Activated CD4-positive, alpha-beta T cell treated with anti-CD3 and anti-CD28 coated beads, Interleukin-2, amount 10 ng/mL, durations not matched to agents 24 days and 14 days (primary cell): ENCODE data around the gene ZSCAN21. TPM values are rescaled to one million over a fixed set of nuclear protein-coding genes. Genes with fewer than 3 reads are reported as not detected.

ENCODE experiments used
- DNase-seq: peaks from one replicate; pipeline ENCODE4 v3.0.0; 2022
- H3K27ac Mint-ChIP-seq: one replicate; pipeline ENCODE4 v1.8.0; 2022; ENCODE audit warnings: mild to moderate bottlenecking, mixed read lengths
- H3K27me3 Mint-ChIP-seq: one replicate; pipeline ENCODE4 v1.8.0; 2022; ENCODE audit warnings: mixed read lengths
- H3K36me3 Mint-ChIP-seq: one replicate; pipeline ENCODE4 v1.8.0; 2022; ENCODE audit warnings: low read depth, mild to moderate bottlenecking, mixed read lengths
- H3K4me1 Mint-ChIP-seq: one replicate; pipeline ENCODE4 v1.8.0; 2021; ENCODE audit warnings: mixed read lengths
- H3K4me3 Mint-ChIP-seq: one replicate; pipeline ENCODE4 v1.8.0; 2022; ENCODE audit warnings: mild to moderate bottlenecking, moderate library complexity, mixed read lengths
- H3K9me3 Mint-ChIP-seq: one replicate; pipeline ENCODE4 v1.8.0; 2021; ENCODE audit warnings: mixed read lengths
- intact Hi-C: fragments of 100-400 bp; cut with micrococcal nuclease; formaldehyde crosslinking; loops from one replicate; pipeline ENCODE4 v1.15.1; 2023
- total RNA-seq: library from RNA; stranded (reverse); gene quantifications from 2 replicates; pipeline ENCODE4 v1.2.3, GENCODE V29; 2022

ZSCAN21 gene
- total RNA-seq, 1 donor from 2014 or later, result 8.0 TPM

DNA sequence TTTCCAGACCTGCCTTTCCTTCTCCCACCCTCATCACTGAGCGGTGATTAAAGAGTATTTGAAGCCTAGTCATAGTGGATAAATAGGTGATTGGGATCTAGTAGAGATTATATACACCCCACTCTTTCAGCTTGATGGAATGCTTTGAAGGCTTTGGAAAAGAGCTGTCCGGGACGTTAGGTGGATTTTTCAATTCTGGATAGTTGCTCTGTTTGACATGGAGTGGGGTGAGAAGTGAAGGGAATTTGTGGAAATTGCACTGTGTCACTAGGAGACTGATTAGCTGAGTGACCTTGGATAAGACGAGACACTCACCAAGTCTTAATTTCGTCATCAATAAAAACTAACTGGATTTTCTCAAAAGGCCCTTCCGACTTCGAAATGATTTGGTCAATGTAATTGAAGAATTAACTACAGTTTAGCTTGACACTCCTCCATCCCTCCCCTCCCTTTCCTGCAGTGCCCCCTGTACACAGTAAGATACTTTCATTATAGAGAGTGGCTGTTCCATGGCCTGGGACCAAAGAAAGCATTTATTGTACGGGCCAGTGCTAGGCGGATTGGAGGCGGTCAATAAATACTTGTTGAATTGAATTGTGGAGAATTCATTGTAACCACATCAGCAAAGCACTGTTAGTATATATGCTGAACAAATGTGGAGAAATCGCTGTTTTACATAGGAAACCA lies 33.2 kb upstream of the ZSCAN21 start:
- peak overlapping the region; percentile 94 for H3K27ac Mint-ChIP-seq
- intact Hi-C loops, result loop anchor here (5.0 to 10.0 kb wide), 3 partner anchors 36 to 462 kb away; partner anchors contain the start of genes FAM200A, MBLAC1 and ZNF655
- peaks cover 22% of the 10 kb centered on the region for H3K36me3 Mint-ChIP-seq
- H3K27me3 Mint-ChIP-seq, result no peaks in the 10 kb centered on the region
- H3K4me3 Mint-ChIP-seq, result peak overlapping the region; percentile 95
- no peak for DNase-seq
- peaks cover 31% of the 10 kb centered on the region for H3K4me1 Mint-ChIP-seq
- no peaks in the 10 kb centered on the region for H3K9me3 Mint-ChIP-seq

GRCh38 chr7:100017300-100017699 lies 32.3 kb upstream of the ZSCAN21 start:
- intact Hi-C loops, result loop anchor here (5.0 to 10.0 kb wide), 3 partner anchors 35 to 462 kb away; partner anchors contain the start of genes FAM200A, MBLAC1 and ZNF655
- peak overlapping the region; percentile 43 for H3K4me3 Mint-ChIP-seq
- peaks cover 35% of the 10 kb centered on the region for H3K4me1 Mint-ChIP-seq
- H3K36me3 Mint-ChIP-seq, result peaks cover 24% of the 10 kb centered on the region
- no peaks in the 10 kb centered on the region for H3K9me3 Mint-ChIP-seq
- no peaks in the 10 kb centered on the region for H3K27me3 Mint-ChIP-seq
- no peak overlapping the region for H3K27ac Mint-ChIP-seq
- no peak for DNase-seq

DNA sequence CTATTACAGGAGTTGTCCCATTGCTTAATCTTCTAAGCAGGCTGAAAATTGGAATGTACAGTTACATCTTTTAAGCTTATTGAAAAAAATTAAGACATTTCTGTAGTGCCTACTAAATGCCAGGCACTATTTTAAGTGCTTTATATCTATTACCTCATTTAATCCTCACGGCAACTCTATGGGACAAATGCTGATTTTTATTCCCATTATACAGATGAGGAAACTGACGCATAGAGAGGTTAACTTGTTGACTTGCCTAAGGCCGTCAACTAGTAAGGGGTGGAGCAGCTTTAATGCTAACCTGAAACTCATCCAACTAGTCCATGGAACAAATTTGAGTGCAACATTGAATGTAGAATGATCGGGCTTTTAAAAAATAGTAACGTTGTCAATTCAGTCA lies 31.7 kb upstream of the ZSCAN21 start:
- Mint-ChIP-seq H3K27me3 (no peaks in the 10 kb centered on the region), H3K4me3 (no peak overlapping the region), H3K4me1 (peaks cover 36% of the 10 kb centered on the region), H3K27ac (no peak overlapping the region), H3K36me3 (peaks cover 30% of the 10 kb centered on the region), H3K9me3 (no peaks in the 10 kb centered on the region)
- intact Hi-C loops, result loop anchor here (5.0 to 10.0 kb wide), 3 partner anchors 34 to 463 kb away; partner anchors contain the start of genes FAM200A, MBLAC1 and ZNF655
- DNase-seq, result no peak

DNA sequence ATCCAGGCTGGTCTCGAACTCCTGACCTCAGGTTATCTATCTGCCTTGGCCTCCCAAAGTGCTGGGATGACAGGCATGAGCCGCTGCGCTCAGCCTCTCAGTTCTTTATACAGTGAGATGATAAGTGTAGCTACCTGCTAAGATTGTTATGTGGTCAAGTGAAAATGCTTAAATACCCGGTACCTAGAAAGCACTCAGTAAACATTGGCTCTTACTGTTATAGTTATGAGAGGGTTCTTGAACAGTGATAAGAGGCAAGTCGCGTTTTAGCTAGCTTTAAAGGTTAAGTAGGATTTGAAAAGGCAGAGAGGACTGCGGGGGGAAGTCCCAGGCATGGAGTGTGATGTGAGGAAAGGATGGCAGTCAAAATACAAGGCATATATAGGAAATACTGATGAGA lies 29.7 kb upstream of the ZSCAN21 start:
- no peak for DNase-seq
- Mint-ChIP-seq H3K27me3 (no peaks in the 10 kb centered on the region), H3K4me3 (peak overlapping the region; percentile 7), H3K9me3 (no peaks in the 10 kb centered on the region), H3K4me1 (peaks cover 38% of the 10 kb centered on the region), H3K36me3 (peaks cover 46% of the 10 kb centered on the region), H3K27ac (peak overlapping the region; percentile 52)
- intact Hi-C loops, result loop anchor here (5.0 to 10.0 kb wide), 3 partner anchors 32 to 465 kb away; partner anchors contain the start of genes FAM200A, MBLAC1 and ZNF655

GRCh38 chr7:100021297-100021696 lies 28.3 kb upstream of the ZSCAN21 start:
- no peak for DNase-seq

DNA sequence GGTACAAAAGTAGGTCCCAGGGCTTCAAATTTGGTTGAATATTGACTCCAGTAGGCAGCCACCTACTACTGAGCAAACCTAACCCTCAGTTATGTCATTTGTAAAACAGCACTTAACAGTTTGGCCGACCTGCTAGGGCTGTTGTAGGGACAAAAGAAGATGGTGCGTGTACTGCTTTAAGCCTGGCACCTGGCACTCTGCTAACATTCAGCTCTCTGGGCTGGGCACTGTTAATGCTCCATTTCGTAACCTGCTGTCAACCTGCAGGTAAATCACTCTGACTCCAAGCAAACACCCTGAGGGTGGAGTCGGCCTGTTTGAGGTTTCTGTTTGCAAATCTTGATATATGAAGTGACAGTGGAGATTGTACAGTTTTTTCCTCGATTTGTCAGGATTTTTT lies 27.0 kb upstream of the ZSCAN21 start:
- H3K27ac Mint-ChIP-seq, result no peak overlapping the region
- DNase-seq, result no peak
- H3K4me1 Mint-ChIP-seq, result peaks cover 28% of the 10 kb centered on the region
- intact Hi-C loops, result no loop called here
- no peak overlapping the region for H3K4me3 Mint-ChIP-seq
- H3K36me3 Mint-ChIP-seq, result peaks cover 54% of the 10 kb centered on the region
- H3K9me3 Mint-ChIP-seq, result no peaks in the 10 kb centered on the region
- H3K27me3 Mint-ChIP-seq, result no peaks in the 10 kb centered on the region

More at GRCh38 chr7:100021297-100021696, 28.3 kb upstream of the ZSCAN21 start:
- H3K4me1 Mint-ChIP-seq, result peaks cover 36% of the 10 kb centered on the region
- no peak overlapping the region for H3K4me3 Mint-ChIP-seq
- intact Hi-C loops, result no loop called here
- no peaks in the 10 kb centered on the region for H3K9me3 Mint-ChIP-seq
- H3K36me3 Mint-ChIP-seq, result peaks cover 55% of the 10 kb centered on the region
- H3K27ac Mint-ChIP-seq, result peak overlapping the region; percentile 62
- no peaks in the 10 kb centered on the region for H3K27me3 Mint-ChIP-seq

DNA sequence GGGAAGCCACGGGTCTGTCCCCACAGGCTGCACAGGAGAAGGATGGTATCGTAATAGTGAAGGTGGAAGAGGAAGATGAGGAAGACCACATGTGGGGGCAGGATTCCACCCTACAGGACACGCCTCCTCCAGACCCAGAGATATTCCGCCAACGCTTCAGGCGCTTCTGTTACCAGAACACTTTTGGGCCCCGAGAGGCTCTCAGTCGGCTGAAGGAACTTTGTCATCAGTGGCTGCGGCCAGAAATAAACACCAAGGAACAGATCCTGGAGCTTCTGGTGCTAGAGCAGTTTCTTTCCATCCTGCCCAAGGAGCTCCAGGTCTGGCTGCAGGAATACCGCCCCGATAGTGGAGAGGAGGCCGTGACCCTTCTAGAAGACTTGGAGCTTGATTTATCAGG lies 26.0 kb upstream of the ZSCAN21 start:
- H3K27me3 Mint-ChIP-seq, result no peaks in the 10 kb centered on the region
- peaks cover 25% of the 10 kb centered on the region for H3K4me1 Mint-ChIP-seq
- no peak overlapping the region for H3K4me3 Mint-ChIP-seq
- no peaks in the 10 kb centered on the region for H3K9me3 Mint-ChIP-seq
- DNase-seq, result no peak
- intact Hi-C loops, result no loop called here
- no peak overlapping the region for H3K27ac Mint-ChIP-seq
- H3K36me3 Mint-ChIP-seq, result peaks cover 54% of the 10 kb centered on the region

DNA sequence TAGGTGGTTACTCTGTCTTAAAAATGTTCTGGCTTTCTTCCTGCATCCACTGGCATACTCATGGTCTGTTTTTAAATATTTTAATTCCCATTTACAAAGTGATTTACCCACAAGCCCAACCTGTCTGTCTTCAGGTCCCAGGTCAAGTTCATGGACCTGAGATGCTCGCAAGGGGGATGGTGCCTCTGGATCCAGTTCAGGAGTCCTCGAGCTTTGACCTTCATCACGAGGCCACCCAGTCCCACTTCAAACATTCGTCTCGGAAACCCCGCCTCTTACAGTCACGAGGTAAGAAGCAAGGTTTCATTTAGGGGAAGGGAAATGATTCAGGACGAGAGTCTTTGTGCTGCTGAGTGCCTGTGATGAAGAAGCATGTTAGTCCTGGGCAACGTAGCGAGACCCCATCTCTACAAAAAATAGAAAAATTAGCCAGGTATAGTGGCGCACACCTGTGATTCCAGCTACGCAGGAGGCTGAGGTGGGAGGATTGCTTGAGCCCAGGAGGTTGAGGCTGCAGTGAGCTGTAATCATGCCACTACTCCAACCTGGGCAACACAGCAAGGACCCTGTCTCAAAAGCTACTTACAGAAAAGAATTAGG lies 25.5 kb upstream of the ZSCAN21 start:
- Mint-ChIP-seq H3K4me1 (peaks cover 25% of the 10 kb centered on the region), H3K36me3 (peaks cover 55% of the 10 kb centered on the region), H3K9me3 (no peaks in the 10 kb centered on the region), H3K4me3 (no peak overlapping the region), H3K27ac (no peak overlapping the region), H3K27me3 (no peaks in the 10 kb centered on the region)
- intact Hi-C loops, result no loop called here
- DNase-seq, result no peak

DNA sequence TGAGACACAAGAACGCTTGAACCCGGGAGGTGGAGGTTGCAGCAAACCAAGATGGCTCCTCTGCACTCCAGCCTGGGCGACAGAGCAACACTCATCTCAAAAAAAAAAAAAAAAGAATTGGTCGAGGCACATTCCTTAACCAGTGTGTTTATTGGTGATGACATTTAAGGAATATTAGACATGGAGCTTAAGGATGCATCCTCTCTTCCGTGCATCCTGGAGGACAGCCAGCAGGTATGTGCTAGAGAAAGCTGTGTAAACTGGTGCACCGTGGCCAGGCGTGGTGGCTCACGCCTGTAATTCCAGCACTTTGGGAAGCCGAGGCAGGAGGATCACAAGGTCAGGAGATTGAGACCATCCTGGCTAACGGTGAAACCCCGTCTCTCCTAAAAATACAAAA lies 22.4 kb upstream of the ZSCAN21 start:
- intact Hi-C loops, result no loop called here
- H3K4me3 Mint-ChIP-seq, result no peak overlapping the region
- H3K27ac Mint-ChIP-seq, result no peak overlapping the region
- H3K4me1 Mint-ChIP-seq, result peaks cover 14% of the 10 kb centered on the region
- H3K36me3 Mint-ChIP-seq, result peaks cover 70% of the 10 kb centered on the region
- H3K9me3 Mint-ChIP-seq, result no peaks in the 10 kb centered on the region
- H3K27me3 Mint-ChIP-seq, result no peaks in the 10 kb centered on the region
- DNase-seq, result no peak

GRCh38 chr7:100029596-100029995 lies 20.0 kb upstream of the ZSCAN21 start:
- DNase-seq, result no peak
- peaks cover 5% of the 10 kb centered on the region for H3K4me1 Mint-ChIP-seq
- peaks cover 69% of the 10 kb centered on the region for H3K36me3 Mint-ChIP-seq
- H3K4me3 Mint-ChIP-seq, result no peak overlapping the region
- no peak overlapping the region for H3K27ac Mint-ChIP-seq
- H3K27me3 Mint-ChIP-seq, result no peaks in the 10 kb centered on the region
- H3K9me3 Mint-ChIP-seq, result no peaks in the 10 kb centered on the region
- intact Hi-C loops, result no loop called here

DNA sequence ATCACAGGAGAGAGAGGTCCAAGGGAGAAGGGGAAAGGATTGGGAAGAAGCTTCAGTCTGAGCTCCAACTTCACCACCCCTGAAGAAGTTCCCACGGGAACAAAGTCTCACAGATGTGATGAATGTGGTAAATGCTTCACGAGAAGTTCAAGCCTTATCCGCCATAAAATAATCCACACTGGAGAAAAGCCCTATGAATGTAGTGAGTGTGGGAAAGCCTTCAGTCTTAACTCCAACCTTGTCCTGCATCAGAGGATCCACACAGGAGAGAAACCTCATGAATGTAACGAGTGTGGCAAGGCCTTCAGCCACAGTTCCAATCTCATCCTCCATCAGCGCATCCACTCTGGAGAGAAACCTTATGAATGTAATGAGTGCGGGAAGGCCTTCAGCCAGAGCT lies 16.0 kb upstream of the ZSCAN21 start:
- no peak overlapping the region for H3K4me3 Mint-ChIP-seq
- H3K4me1 Mint-ChIP-seq, result no peaks in the 10 kb centered on the region
- intact Hi-C loops, result no loop called here
- no peaks in the 10 kb centered on the region for H3K27me3 Mint-ChIP-seq
- H3K9me3 Mint-ChIP-seq, result no peaks in the 10 kb centered on the region
- no peak for DNase-seq
- no peak overlapping the region for H3K27ac Mint-ChIP-seq
- peaks cover 70% of the 10 kb centered on the region for H3K36me3 Mint-ChIP-seq

DNA sequence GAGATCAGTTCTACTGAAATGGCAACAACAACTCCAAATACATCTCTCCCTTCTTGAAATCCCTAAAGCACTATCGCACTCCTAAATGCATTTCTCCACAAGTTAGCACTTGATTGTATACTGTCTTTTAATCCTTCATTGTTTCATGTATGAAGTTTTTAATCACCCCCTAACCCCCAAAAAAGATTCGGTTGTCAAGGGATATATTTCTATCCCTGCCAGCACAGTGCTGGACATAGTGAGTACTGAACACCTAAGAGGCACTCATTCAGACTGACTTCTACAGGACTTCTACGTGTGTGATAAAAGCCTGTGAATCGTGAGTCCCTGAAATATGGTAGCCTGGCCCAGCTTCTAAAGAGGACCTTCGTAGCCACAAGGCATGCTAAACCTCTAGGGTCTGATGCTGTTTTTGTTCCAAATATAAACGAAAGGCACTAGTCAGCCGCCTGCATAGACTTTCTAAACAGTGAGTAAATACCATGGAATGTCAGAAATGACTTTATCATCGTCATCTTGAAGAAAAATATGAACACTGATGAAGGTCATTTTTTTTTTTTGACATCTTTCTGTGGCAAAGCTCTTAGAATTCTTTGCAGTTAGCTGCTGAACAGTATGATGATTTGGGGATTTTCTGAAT lies 14.6 kb upstream of the ZSCAN21 start:
- Mint-ChIP-seq H3K36me3 (peaks cover 66% of the 10 kb centered on the region), H3K9me3 (no peaks in the 10 kb centered on the region), H3K4me3 (no peak overlapping the region), H3K27ac (no peak overlapping the region), H3K4me1 (no peaks in the 10 kb centered on the region), H3K27me3 (no peaks in the 10 kb centered on the region)
- DNase-seq, result no peak
- intact Hi-C loops, result no loop called here

DNA sequence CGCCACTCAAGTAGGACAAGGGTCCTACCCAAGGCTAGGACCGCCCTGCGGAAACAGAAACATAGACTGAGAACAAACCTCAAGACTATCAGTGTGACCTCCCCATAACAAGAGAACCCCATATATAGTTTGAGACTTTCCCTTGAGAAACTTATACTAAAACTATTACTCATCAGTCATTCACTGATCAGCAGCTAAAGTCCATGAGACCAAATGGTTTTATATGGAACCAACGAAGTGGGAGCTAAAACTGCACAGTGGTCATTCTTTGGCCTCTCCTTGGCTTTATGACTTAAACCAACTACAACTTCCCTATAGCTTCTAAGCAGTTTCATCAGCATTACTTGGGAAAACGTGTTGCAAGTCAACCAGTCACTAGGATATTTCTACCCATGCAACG lies 13.7 kb upstream of the ZSCAN21 start:
- H3K4me3 Mint-ChIP-seq, result no peak overlapping the region
- H3K9me3 Mint-ChIP-seq, result no peaks in the 10 kb centered on the region
- peaks cover 7% of the 10 kb centered on the region for H3K4me1 Mint-ChIP-seq
- intact Hi-C loops, result no loop called here
- H3K36me3 Mint-ChIP-seq, result peaks cover 57% of the 10 kb centered on the region
- no peaks in the 10 kb centered on the region for H3K27me3 Mint-ChIP-seq
- no peak overlapping the region for H3K27ac Mint-ChIP-seq
- no peak for DNase-seq

DNA sequence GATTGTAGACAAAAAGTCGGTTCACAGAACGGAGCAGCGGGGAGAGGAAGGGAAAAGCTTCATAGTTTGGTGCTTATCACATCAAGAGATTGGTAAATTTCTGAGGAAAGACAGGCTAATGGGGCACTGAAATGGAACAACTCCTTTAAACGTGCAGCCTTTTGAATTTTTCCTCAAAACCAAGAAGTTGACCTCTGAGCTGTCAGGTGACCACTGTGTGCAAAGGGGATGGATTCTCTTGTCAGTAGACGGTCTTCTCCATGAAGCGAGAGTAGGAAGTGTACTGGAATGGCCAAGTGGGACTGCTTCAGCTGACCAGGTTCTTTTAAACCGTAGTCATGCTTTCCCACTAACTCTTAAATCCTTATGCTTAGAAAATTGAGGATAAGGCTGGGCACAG lies 11.2 kb upstream of the ZSCAN21 start:
- Mint-ChIP-seq H3K9me3 (no peaks in the 10 kb centered on the region), H3K4me3 (no peak overlapping the region), H3K36me3 (peaks cover 44% of the 10 kb centered on the region), H3K27ac (no peak overlapping the region), H3K4me1 (peaks cover 12% of the 10 kb centered on the region), H3K27me3 (no peaks in the 10 kb centered on the region)
- no peak for DNase-seq
- intact Hi-C loops, result no loop called here
